H54 (cell line): ENCODE results near the gene MGAT4C.
"Not testable (repeated sequence)": the region's sequence is repeated elsewhere in the genome, so short reads cannot be mapped to it uniquely, and the experiment has no call there.

Source experiments
- DNase-seq: peaks from one replicate; pipeline ENCODE4 v3.0.0; 2011; ENCODE audit warnings: low spot score, mixed read lengths; ENCODE audit not compliant: insufficient read length
- FAIRE-seq: peaks from 3 replicates; lab custom pipeline; 2011; peaks lifted over from hg19 to GRCh38; lab: Jason Lieb, UNC
- POLR2A ChIP-seq: IDR thresholded peaks from 2 replicates; pipeline ENCODE4 v1.6.1; 2011; ENCODE audit warnings: low read depth, mild to moderate bottlenecking, low read length

Gene MGAT4C

GRCh38 chr12:86137936-86138335 lies 118.3 kb downstream of the MGAT4C start:
- TF ChIP-seq POLR2A: no peak
- DNase-seq: peak; percentile 2
- FAIRE-seq: peak; percentile 96

- DNase-seq (peak; percentile 3), FAIRE-seq (peak; percentile 89)
- TF ChIP-seq POLR2A: no peak
Measured at GRCh38 chr12:86134561-86134960, 121.6 kb downstream of the MGAT4C start.

DNA sequence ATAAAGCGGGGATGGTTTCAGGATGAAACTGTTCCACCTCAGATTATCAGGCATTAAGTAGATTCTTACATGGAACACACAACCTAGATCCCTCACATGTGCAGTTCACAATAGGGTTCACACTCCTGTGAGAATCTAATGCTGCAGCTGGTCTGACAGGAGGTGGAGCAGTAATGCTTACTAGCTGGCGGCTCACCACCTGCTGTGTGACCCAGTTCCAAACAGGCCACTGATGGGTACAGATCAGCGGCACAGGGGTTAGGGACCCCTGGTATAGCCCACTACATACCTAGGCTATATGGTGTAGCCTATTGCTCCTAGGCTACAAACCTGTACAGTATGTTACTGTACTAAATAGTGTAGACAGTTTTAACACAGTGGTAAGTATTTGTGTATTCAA lies 129.3 kb downstream of the MGAT4C start:
- FAIRE-seq, DNase-seq: not testable (repeated sequence)

DNA sequence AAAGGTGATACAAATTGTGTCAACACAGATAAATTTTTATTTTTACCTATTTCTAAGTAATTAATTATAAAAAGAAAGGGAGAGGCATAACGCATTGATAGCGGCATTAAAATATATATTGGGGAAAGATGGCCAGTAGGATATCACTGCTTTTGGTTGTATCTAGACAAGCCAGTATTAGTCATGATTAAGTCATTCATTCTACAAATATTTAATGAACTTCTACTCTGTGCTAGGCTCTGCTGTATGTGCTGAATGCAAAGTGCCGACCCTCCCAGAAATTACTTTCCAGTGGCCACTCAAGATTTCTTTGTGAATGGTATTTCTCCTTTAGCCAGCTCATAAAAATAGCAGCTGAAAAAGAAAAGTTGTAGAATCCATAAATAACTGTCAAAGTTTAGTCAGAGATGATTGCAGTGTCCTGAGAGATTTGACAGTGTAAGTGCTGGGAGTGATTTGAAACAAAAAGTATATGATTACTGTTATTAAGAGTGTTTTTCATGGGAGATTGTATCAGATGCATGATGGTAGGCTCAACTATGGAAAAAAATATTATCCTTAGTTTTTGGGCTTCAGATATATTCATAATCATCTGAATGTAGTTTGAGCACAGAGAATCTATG lies 133.2 kb downstream of the MGAT4C start:
- FAIRE-seq (no peak), DNase-seq (no peak)
- no peak for TF ChIP-seq POLR2A

GRCh38 chr12:86118161-86118560 lies 138.0 kb downstream of the MGAT4C start:
- FAIRE-seq (no peak), DNase-seq (no peak)
- TF ChIP-seq POLR2A: no peak

- FAIRE-seq: no peak
- no peak for DNase-seq
- no peak for TF ChIP-seq POLR2A
Measured at GRCh38 chr12:86117711-86118110, 138.5 kb downstream of the MGAT4C start.

DNA sequence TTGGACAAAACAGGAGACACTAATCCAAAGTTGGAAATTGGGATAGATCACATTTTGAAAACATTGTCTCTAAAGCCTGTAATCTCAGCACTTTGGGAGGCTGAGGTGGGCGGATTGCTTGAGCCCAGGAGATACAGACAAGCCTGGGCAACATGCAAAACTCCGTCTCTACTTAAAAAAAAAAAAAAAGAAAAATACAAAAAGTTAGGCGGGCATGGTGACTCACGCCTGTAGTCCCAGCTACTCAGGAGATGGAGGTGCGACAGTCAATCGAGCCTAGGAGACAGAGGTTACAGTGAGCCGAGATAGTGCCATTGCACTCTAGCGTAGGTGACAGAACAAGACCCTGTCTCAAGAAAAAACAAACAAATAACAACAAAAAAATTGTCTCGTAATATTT lies 152.1 kb downstream of the MGAT4C start:
- no peak for TF ChIP-seq POLR2A
- no peak for DNase-seq
- no peak for FAIRE-seq

DNA sequence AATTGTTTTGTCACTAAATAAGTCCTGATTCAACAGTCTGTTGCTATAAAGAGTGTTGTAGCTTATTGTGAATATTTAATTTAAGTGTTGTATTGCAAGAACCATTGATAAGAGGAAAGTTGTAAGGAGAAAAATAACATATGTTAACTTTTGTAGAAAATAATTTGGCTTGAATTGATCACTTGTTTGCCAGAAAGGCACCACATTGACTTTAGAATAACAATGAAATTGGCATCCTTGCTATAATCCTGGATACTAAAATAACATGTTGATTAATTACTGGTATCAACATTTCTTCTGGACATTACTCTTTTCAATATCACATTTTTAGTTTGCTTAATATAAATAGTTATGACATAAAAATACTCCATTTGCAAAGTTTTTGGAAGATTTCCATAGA lies 159.0 kb downstream of the MGAT4C start:
- no peak for DNase-seq
- FAIRE-seq: no peak
- no peak for TF ChIP-seq POLR2A

DNA sequence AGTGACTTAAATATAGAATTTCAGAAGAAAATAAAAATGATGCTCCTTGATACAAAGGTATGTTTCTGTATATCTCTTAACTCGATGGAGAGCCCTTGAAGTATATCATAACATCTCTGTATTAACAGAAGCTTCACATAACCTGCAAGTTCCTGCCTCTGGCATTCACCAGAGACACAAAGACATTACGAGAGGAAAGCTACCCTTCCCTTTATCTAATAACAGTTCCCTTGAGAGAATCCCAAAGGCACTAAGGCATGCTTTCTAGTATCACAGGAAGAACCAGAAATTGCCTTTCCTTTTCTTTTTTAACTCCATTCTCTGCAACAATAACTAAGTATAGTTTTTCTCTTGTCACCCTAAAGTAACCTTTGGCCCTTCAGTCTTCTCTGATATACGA lies 164.5 kb downstream of the MGAT4C start:
- TF ChIP-seq POLR2A: no peak
- no peak for DNase-seq
- no peak for FAIRE-seq

DNA sequence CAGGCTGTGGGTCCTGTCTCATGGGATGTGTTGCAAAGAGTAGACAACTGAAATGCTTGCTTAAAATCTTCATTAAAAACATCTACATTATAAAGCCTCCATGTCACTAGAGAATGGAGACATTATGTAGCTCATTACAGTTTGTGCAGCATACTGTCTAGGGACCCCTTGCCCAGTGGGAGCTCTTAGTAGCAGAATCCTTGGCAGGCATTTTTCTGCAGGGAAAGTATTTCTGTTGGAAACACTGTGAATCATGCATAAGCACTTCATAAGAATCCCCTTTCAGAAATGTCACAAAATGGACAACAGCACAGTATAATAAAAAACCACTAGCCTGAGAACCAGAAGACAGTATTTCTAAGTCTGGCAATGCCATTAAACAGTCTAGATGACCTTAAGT lies 174.3 kb downstream of the MGAT4C start:
- FAIRE-seq (no peak), DNase-seq (no peak)
- TF ChIP-seq POLR2A: no peak

- not testable (repeated sequence) for DNase-seq, FAIRE-seq
Measured at GRCh38 chr12:86059052-86059451, 197.1 kb downstream of the MGAT4C start.

DNA sequence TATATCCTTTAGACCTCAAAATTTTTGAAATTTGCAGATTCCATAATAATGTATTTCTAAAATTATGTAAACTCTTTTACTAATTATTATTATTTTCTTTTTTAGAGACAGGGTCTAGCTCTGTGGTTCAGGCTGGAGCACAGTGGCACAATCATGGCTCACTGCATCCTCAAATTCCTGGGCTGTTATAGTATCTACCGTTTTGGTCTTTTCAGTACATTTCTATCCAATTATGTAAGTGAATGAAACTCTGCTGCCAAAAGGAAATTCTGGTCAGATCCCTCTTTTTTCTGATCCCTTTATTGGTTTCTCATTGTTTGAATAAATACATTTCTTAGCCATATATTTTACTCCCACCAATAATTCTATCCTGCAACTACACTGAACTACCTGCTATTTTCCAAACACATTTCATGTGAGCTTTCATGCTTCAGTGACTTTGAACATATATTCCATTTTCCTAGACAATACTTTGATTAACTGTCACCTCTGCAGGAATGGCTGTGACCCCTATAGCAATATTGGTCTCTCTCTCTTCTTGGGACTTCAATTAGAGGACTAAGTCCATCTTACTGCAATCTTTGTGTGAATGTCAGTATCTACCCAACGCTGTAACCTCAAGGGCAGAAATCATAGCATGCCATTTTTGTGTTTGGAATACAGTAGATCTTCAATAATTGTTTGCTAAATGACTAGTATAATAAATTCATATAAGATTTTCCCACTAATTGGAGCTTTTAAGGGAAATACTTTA lies 198.9 kb downstream of the MGAT4C start:
- DNase-seq (no peak), FAIRE-seq (no peak)
- TF ChIP-seq POLR2A: no peak

DNA sequence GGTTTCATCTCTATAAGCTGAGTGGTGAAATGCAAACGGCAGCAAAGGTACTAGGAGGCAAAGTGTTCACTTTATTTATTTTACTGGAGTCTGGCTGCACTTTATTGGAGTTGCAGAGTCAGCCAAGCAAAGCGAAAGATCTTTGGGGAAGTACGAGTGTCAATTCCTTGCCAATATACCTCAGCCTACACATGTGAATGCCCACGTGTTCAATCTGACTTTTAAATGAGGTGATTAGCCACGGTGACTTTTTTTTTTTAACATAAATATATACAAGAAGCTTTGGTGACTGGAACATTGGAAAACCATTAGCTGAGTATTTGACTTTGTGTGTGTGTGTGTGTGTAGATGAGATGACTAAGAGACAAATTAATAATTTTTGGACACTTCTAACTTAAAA lies 203.3 kb downstream of the MGAT4C start:
- TF ChIP-seq POLR2A: no peak
- DNase-seq (no peak), FAIRE-seq (no peak)

- DNase-seq: no peak
- no peak for FAIRE-seq
- no peak for TF ChIP-seq POLR2A
Measured at GRCh38 chr12:86050010-86050409, 206.2 kb downstream of the MGAT4C start.

DNA sequence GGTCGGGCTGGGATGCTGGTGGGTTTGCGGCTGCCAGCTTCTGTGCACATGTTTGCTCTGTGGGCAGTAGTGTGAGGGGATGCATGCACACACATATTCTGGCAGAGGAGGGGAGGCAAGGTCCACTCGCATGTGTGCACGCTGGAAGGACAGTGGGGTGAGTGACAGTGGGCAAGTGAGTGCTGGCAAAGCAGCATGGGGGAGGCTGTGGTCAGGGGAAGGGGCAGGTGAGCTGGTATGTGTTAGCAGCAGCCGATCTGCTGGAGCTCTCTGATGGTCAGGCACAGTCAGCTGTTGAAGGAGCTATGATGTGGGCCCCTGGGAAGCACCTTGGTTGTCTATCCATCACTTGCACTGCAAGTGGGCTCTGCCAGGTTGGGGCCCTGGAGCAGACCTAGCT lies 211.8 kb downstream of the MGAT4C start:
- TF ChIP-seq POLR2A: no peak
- FAIRE-seq (no peak), DNase-seq (no peak)

- DNase-seq: no peak
- no peak for TF ChIP-seq POLR2A
- FAIRE-seq: no peak
Measured at GRCh38 chr12:86042062-86042461, 214.1 kb downstream of the MGAT4C start.
